Activated CD4-positive, alpha-beta T cell treated with anti-CD3 and anti-CD28 coated beads, Interleukin-2, amount 10 ng/mL, durations not matched to agents 24 days and 14 days (primary cell): ENCODE results near the gene GNMT. TPM values are rescaled to one million over a fixed set of nuclear protein-coding genes. Genes with fewer than 3 reads are reported as not detected.

Experiments
- DNase-seq: peaks from one replicate; pipeline ENCODE4 v3.0.0; 2022
- H3K27ac Mint-ChIP-seq: one replicate; pipeline ENCODE4 v1.8.0; 2022; ENCODE audit warnings: mild to moderate bottlenecking, mixed read lengths
- H3K27me3 Mint-ChIP-seq: one replicate; pipeline ENCODE4 v1.8.0; 2022; ENCODE audit warnings: mixed read lengths
- H3K36me3 Mint-ChIP-seq: one replicate; pipeline ENCODE4 v1.8.0; 2022; ENCODE audit warnings: low read depth, mild to moderate bottlenecking, mixed read lengths
- H3K4me1 Mint-ChIP-seq: one replicate; pipeline ENCODE4 v1.8.0; 2021; ENCODE audit warnings: mixed read lengths
- H3K4me3 Mint-ChIP-seq: one replicate; pipeline ENCODE4 v1.8.0; 2022; ENCODE audit warnings: mild to moderate bottlenecking, moderate library complexity, mixed read lengths
- H3K9me3 Mint-ChIP-seq: one replicate; pipeline ENCODE4 v1.8.0; 2021; ENCODE audit warnings: mixed read lengths
- intact Hi-C: fragments of 100-400 bp; cut with micrococcal nuclease; formaldehyde crosslinking; loops from one replicate; pipeline ENCODE4 v1.15.1; 2023
- total RNA-seq: library from RNA; stranded (reverse); gene quantifications from 2 replicates; pipeline ENCODE4 v1.2.3, GENCODE V29; 2022

The GNMT gene
- total RNA-seq, 1 donor from 2014 or later: 0.70 TPM

DNA sequence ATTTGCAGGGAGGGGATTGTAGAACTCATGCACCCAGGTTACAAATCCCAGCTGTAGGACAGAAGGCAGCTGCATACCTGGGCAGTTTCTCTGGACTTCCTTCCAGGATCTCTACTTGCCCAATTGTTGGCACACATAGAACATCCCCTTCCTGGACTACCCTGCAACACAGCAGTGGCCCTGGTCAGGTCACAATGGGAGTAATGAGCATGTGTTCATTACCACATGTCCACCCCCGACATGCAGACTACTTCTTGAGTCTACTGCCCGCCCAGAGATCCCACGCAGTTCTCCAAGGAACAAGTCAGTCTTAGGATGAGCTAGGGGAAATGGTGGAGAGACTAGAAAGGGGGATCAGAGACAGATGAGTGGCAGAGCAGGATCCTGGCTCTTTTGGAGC lies 13.4 kb downstream of the GNMT start:
- no peak for DNase-seq
- intact Hi-C loops: no loop called here
- peaks cover 18% of the 10 kb centered on the region for H3K4me1 Mint-ChIP-seq

DNA sequence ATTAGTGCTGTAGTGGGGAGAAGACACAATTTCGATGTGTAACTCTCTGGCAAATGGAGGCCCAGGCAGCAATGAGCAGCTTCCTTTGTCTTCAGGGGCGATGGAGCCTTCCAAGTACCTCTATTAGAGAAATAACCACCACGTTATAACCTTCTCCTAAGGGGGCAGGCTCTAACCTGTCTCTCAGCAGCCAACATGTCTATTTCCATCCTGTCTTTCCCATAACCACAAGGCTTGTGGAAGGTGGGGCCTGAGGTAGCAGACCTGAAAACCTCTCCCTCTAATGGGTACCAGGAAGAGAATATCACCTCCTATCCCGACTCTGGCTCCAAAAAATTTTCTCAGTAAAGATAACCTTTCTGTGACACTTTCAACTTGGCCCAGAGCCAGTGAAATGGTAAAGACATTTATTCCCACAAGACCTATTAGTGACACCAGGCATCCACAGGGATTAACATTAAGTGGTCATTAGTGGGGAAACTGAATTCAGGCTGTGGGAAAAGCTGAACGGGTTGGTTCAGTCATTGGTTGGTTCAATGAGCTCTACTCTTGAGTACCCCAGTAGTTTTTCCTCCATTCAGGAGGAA lies 14.5 kb downstream of the GNMT start:
- Mint-ChIP-seq H3K4me1 (peaks cover 27% of the 10 kb centered on the region), H3K36me3 (peaks cover 25% of the 10 kb centered on the region), H3K9me3 (no peaks in the 10 kb centered on the region), H3K27me3 (no peaks in the 10 kb centered on the region), H3K4me3 (no peak overlapping the region), H3K27ac (peak overlapping the region; percentile 69)
- intact Hi-C loops: loop anchor here (5.0 kb wide), 1 partner anchor 77 kb away; the partner anchor contains the start of gene CUL7
- no peak for DNase-seq

More for the DNA sequence above, 13.4 kb downstream of the GNMT start:
- Mint-ChIP-seq H3K9me3 (no peaks in the 10 kb centered on the region), H3K27ac (peak overlapping the region; percentile 62), H3K27me3 (no peaks in the 10 kb centered on the region), H3K4me3 (no peak overlapping the region), H3K36me3 (peaks cover 28% of the 10 kb centered on the region)

DNA sequence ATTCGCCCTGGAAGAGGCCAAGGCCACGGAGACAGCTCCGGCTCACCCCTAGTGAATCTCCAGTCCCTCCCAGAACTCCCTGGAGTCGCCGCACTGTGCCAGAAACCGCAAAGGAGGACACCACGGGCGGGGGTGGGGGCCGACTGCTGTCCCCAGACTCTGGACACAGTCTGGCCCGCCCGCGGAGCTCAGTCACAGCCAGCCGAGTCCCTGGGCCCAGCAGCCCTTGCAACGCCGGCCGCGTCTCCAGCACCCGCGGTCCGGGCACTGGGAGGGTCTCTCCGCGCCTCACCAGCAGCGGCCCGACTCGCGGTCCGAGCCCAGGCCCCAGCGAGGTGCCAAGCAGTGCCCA lies 17.9 kb downstream of the GNMT start:
- Mint-ChIP-seq H3K27me3 (no peaks in the 10 kb centered on the region), H3K27ac (peak overlapping the region; percentile 74), H3K4me3 (peak overlapping the region; percentile 91), H3K36me3 (peaks cover 17% of the 10 kb centered on the region), H3K4me1 (peaks cover 33% of the 10 kb centered on the region), H3K9me3 (no peaks in the 10 kb centered on the region)
- intact Hi-C loops: loop anchor here (5.0 kb wide), 1 partner anchor 74 kb away; the partner anchor contains the start of gene CUL7
- DNase-seq: peak; percentile 68

DNA sequence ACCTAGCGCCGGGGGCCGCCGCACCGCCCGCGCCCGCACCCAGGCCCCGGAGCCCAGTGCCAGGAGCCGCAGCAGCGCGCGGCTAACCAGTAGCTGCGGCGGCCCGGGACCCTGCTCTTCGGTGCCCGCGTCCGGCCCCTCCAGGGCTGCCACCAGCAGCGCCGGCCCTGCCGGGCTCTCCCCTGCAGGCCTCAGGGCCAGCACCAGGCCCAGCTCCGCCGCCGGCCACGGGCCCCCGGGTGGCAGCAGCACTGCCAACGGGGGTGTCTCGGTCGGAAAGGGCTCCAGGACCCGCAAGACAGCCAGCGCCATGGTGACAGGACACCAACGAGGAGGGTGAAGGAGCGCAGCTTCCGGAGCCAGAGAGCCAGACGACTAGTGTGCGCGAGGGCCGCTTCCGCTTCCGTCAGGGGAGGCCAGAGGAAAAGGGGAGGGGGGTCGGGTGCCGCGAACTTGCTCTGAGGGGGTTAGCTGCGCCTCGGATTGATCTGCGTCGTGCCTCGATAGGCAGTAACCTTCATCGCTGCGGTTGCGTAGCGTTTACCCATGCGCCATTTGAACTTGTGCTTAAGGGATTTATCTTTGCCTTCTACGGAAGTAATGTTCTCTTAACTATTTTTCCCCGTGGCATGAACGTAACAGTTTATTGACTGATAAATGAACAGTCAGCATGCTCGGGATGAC lies 18.4 kb downstream of the GNMT start, which contains the start of gene PEX6:
Gene PEX6 (minus strand): TSS at position 343 of the 684 bp plus-strand sequence. CDS start 31 bp downstream, at position 312.
- Mint-ChIP-seq H3K9me3 (no peaks in the 10 kb centered on the region), H3K27ac (peak within 1 kb of the TSS; percentile 97), H3K4me3 (peak within 1 kb of the TSS; percentile 91), H3K27me3 (no peaks in the 10 kb centered on the region), H3K4me1 (peaks cover 34% of the 10 kb centered on the region), H3K36me3 (peaks cover 13% of the 10 kb centered on the region)
- DNase-seq: peak; percentile 99
- intact Hi-C loops: loop anchor here (1.0 to 5.0 kb wide), 3 partner anchors 35 to 73 kb away; partner anchors contain the start of genes CNPY3, CUL7 and KLHDC3

DNA sequence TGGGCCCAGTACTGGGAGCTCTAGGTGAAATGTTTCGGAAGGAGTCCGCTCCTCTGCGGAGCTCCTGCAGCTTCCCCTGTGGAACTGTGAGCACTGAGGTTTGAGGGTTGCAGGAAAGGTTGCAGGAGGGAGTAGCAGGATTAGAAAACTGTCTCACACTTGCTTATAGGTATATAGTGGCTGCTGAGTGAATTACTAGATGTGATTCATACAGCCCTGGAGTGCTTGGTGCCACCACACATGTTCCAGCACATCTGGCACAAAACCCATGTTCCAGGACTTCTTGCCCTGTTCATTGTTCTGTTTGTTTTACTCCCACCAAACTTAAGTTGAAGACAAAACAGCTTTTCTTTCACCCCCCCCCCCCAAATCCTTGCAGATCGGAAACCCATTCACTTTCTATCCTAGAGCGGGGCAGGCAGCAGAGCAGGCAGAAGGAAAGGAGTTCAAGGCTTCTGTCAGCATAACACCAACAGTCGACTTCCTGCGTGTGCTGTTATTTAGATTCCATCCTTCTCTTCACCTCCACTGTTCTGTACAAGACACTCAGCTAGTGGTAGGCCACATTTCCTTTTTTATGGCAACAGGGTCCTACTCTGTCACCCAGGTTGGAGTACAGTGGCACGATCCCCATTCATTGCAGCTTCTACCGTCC lies 19.1 kb downstream of the GNMT start:
- Mint-ChIP-seq H3K9me3 (no peaks in the 10 kb centered on the region), H3K4me1 (peaks cover 35% of the 10 kb centered on the region), H3K27ac (peak overlapping the region; percentile 97), H3K36me3 (peaks cover 13% of the 10 kb centered on the region), H3K4me3 (peak overlapping the region; percentile 91), H3K27me3 (no peaks in the 10 kb centered on the region)
- DNase-seq: peak; percentile 64
- intact Hi-C loops: loop anchor here (1.0 to 5.0 kb wide), 3 partner anchors 35 to 73 kb away; partner anchors contain the start of genes CNPY3, CUL7 and KLHDC3

DNA sequence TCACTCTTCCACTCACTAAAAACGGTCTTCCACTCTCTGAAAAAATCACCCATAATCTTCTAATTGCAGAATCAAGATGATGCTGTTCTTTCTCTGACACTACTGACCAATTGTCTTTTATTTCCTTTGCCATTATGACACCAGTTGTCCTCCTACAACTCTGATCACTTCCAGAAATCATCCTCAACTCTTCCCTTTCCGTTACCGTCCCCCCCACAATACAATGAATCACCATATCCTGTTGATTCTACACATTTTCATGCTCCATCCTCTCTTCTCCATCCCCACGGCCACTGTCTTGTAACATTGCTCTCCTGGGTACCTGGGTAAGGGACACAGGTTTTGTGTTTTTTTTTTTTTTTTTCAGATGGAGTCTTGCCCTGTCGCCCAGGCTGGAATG lies 21.3 kb downstream of the GNMT start:
- Mint-ChIP-seq H3K36me3 (peaks cover 8% of the 10 kb centered on the region), H3K27me3 (no peaks in the 10 kb centered on the region), H3K4me3 (peak overlapping the region; percentile 1), H3K4me1 (peaks cover 47% of the 10 kb centered on the region), H3K9me3 (no peaks in the 10 kb centered on the region), H3K27ac (peak overlapping the region; percentile 17)
- intact Hi-C loops: no loop called here
- no peak for DNase-seq

DNA sequence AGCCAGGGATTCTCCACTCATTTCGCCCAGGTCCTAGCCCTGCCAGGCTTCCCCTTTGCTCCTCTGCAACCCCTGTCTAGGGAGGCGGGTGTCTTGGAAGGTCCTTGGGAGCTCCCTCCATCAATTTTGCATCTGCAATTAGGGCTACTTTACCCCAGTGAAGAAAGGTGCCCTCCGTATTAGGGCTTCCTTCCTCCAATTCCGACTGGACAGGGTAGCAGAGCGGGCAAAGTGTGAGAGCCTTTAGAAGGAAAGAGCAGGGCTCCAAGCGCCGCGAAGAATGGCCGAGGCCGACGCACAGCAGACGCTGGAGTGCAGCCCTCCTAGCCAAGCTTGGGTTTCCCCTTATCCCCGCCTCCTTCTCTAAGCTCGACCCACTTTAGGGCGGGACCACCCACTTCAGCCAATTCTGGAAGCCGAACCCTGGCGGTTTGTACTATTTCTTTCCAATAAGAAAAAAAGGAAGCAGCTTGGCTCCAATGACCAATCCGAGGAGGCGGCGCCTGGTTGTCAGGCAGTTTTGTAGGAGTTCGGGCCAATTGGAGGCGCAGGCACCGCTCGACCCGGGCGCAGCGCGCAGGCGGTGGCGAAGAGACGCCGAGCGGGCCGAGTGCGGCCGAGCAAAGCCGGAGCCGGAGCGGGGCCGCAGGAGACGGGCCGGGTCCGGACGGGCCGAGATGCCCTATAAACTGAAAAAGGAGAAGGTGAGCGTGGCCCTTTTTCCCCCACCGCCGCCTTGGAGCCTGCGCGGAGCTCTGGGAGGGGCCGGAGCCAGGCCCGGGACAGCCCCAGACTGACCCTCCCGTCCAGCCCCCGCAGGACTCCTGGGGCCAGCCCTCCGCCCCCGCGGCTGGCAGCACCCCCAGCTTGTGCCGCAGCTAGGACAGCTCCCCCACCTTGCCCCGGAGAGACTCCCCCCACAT lies 23.7 kb downstream of the GNMT start, which contains the start of gene PPP2R5D:
Gene PPP2R5D (plus strand): TSS at position 570 of the 923 bp plus-strand sequence. CDS start 108 bp downstream, at position 678.
- no peaks in the 10 kb centered on the region for H3K9me3 Mint-ChIP-seq
- DNase-seq: peak; percentile 99
- H3K27me3 Mint-ChIP-seq: no peaks in the 10 kb centered on the region
- H3K27ac Mint-ChIP-seq: peak within 1 kb of the TSS; percentile 91
- intact Hi-C loops: loop anchor here (1.0 to 2.0 kb wide), 5 partner anchors 29 to 237 kb away; partner anchors contain the start of genes CNPY3, KLC4, MEA1 and MRPL2
- peaks cover 54% of the 10 kb centered on the region for H3K4me1 Mint-ChIP-seq
- peaks cover 17% of the 10 kb centered on the region for H3K36me3 Mint-ChIP-seq
- peak within 1 kb of the TSS; percentile 98 for H3K4me3 Mint-ChIP-seq

DNA sequence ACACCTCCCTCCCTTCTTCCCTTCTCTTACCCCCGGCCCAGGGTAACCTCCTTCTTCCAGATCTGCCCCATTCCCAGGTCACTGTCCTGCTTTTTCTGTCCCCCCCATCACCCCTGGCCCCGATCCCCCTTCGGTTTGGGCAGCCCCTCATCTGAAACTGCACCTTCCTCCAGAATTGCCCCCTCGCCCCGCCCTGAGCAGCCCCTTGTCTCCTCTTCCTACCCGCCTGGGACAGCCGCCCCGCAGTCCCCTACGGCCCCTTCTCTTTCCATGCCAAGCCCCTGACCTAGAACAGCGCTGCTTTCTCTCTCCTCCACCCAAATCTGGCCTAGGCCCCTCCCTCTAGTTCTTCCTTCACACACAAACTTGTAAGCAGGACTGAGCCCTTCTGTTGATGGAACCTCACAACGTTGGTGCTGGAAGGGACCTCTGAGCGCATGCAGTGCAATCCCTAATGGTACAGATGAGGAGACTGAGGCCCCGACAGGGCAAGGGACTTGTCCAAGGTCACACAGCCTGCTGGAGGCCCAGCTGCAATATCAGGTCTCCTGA lies 24.4 kb downstream of the GNMT start:
- peak overlapping the region; percentile 91 for H3K27ac Mint-ChIP-seq
- H3K4me3 Mint-ChIP-seq: peak overlapping the region; percentile 98
- DNase-seq: peak; percentile 81
- H3K27me3 Mint-ChIP-seq: no peaks in the 10 kb centered on the region
- H3K9me3 Mint-ChIP-seq: no peaks in the 10 kb centered on the region
- intact Hi-C loops: loop anchor here (1.0 to 2.0 kb wide), 5 partner anchors 28 to 238 kb away; partner anchors contain the start of genes CNPY3, KLC4, MEA1 and MRPL2
- peaks cover 21% of the 10 kb centered on the region for H3K36me3 Mint-ChIP-seq
- peaks cover 46% of the 10 kb centered on the region for H3K4me1 Mint-ChIP-seq

DNA sequence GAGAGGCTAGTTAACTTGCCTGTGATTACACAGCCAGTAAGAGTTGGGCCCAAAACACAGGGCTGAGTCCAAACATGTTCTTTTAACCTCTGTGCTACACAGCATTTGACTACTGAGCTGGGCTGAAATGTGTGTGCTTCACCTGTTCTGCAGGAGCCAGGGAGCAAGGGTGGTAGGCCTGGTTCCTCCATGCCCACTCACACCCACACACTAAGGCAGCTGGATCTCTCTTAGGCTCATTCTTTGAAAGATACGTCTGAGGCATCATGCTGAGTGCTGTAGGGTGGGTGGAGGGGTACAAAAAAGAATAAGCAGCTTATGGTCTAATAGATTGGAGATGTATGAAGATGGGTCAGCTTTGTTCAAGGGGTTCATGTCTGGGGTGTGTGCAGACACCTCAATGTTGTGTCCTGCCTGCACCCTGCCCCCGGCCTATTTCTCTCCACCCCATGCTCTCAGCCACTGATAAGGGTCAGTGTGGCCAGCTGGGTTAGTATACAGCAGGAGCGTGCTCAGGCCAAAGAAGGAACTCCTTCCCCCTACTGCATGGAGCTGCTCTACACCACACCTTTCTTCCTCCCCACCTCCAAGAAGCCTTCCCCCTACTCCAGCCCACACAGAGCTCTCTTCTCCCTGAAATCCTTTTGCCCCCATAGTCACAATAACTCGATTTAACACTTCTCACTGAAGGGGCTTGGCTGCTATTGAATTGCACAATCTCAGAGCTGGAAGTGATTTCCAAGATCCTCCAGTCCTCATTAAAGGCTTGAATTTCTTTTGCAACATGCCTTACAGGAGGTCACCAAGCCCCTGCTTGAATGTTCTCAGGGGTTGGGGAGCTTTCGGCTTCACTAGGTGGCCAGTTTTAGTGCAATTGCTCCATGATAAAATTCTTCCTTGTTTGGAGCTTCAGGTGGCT lies 27.2 kb downstream of the GNMT start:
- no peak overlapping the region for H3K4me3 Mint-ChIP-seq
- peaks cover 38% of the 10 kb centered on the region for H3K4me1 Mint-ChIP-seq
- H3K27ac Mint-ChIP-seq: no peak overlapping the region
- H3K27me3 Mint-ChIP-seq: no peaks in the 10 kb centered on the region
- H3K36me3 Mint-ChIP-seq: peaks cover 27% of the 10 kb centered on the region
- DNase-seq: no peak
- H3K9me3 Mint-ChIP-seq: no peaks in the 10 kb centered on the region
- intact Hi-C loops: no loop called here

DNA sequence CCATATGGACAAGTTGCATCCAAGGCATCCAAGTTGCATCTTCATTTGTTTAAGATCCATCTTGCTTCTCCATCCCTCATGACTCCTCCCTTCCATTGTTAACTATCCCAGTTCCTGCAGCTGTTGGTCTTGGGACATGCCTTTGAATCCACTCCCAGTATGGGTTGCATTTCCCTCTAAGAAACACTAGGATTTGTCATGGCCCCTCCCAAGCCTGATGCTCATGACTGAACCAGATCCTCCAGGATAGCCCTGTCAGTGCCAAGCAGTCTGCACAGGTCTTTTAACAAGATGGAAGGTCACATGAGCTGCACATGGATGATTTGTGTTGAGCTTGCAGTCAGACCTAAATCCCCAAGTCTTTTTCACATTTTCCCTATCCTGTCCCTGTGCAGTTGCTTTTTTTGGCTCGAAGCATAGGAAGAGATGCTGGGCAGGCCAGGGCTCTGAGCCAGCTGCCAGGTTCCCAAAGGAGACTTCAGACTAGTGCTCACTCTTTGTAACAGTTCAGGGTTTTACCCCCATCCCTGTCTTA lies 28.0 kb downstream of the GNMT start:
- DNase-seq: no peak
- H3K27me3 Mint-ChIP-seq: no peaks in the 10 kb centered on the region
- no peak overlapping the region for H3K27ac Mint-ChIP-seq
- H3K9me3 Mint-ChIP-seq: no peaks in the 10 kb centered on the region
- H3K36me3 Mint-ChIP-seq: peaks cover 29% of the 10 kb centered on the region
- peaks cover 40% of the 10 kb centered on the region for H3K4me1 Mint-ChIP-seq
- no peak overlapping the region for H3K4me3 Mint-ChIP-seq
- intact Hi-C loops: no loop called here

DNA sequence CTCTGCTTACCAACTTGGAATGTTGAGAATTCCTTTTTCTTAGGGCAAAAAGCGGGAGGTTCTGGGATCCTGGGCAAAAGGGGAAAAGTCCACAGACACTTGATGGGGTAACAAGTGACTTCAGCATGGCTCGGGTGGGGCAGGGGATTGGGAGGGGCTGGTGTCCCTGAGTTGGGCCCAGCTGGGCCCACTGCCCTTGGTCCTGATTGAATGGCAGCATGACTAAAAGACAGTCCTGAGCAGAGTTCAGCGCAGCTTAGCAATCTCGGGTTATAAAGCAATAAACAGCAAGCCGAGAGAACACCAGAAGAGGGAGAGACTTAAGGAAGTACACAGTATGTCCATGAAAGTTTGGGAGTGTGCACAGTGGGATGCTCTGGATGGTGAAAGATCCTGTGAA lies 29.4 kb downstream of the GNMT start:
- no peaks in the 10 kb centered on the region for H3K9me3 Mint-ChIP-seq
- no peak for DNase-seq
- H3K27ac Mint-ChIP-seq: no peak overlapping the region
- intact Hi-C loops: no loop called here
- H3K36me3 Mint-ChIP-seq: peaks cover 30% of the 10 kb centered on the region
- peaks cover 35% of the 10 kb centered on the region for H3K4me1 Mint-ChIP-seq
- H3K27me3 Mint-ChIP-seq: no peaks in the 10 kb centered on the region
- no peak overlapping the region for H3K4me3 Mint-ChIP-seq

DNA sequence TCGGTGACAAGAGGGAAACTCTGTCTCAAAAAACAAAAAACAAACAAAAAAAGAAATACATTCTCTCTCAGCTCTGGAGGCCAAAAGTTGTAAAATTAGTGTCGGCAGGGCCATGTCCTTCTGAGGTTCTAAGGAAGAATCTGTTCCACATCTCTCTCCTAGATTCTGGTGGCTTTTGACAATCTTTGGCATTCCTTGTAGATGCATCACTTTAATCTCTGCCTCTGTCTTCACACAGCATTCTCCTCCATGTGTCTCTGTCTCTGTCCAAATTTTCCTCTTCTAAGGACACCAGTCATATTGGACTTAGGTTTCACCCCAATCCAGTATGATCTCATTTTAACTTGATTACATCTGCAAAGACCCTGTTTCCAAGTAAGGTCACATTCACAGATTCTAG lies 32.9 kb downstream of the GNMT start:
- Mint-ChIP-seq H3K27me3 (no peaks in the 10 kb centered on the region), H3K36me3 (peaks cover 19% of the 10 kb centered on the region), H3K9me3 (no peaks in the 10 kb centered on the region), H3K27ac (no peak overlapping the region), H3K4me3 (no peak overlapping the region), H3K4me1 (peaks cover 3% of the 10 kb centered on the region)
- DNase-seq: no peak
- intact Hi-C loops: no loop called here
